CD4-positive, CD25-positive, alpha-beta regulatory T cell (primary cell): ENCODE results near the gene SAMD15. TPM values are rescaled to one million over a fixed set of nuclear protein-coding genes. Genes with fewer than 3 reads are reported as not detected.
A peak's percentile ranks its signal among the peaks of the same experiment; 100 is the strongest.
"Not testable (repeated sequence)": the region's sequence is repeated elsewhere in the genome, so short reads cannot be mapped to it uniquely, and the experiment has no call there.

Experiments
- ATAC-seq, 2 donors: fragments of 150-1000 bp; cut with Tn5 transposase; one replicate each; pipeline ENCODE4 v1.10.0; 2021; ENCODE audit warnings: low read depth in 2 of 2, moderate number of reproducible peaks in 2 of 2, moderate library complexity in 1 of 2
- DNase-seq, 3 donors: peaks; one replicate each; pipeline versions ENCODE4 v3.0.0 to v3.0.0-alpha.2; 2012 to 2022; ENCODE audit warnings: mixed read lengths in 1 of 3
- H3K27ac ChIP-seq: one replicate; pipeline ENCODE4 v1.7.0; 2013; ENCODE audit warnings: mild to moderate bottlenecking, low read length; ENCODE audit not compliant: insufficient read depth, poor library complexity, severe bottlenecking
- H3K27me3 ChIP-seq: one replicate; pipeline ENCODE4 v1.7.0; 2013; ENCODE audit warnings: low read length; ENCODE audit not compliant: control insufficient read depth, insufficient read depth
- H3K36me3 ChIP-seq: one replicate; pipeline ENCODE4 v1.7.0; 2013; ENCODE audit warnings: mild to moderate bottlenecking, low read length, moderate library complexity; ENCODE audit not compliant: control insufficient read depth, insufficient read depth
- H3K4me1 ChIP-seq: 2 replicates; pipeline ENCODE4 v1.7.0; 2013; ENCODE audit warnings: mild to moderate bottlenecking, low read length; ENCODE audit not compliant: insufficient read depth, control insufficient read depth, poor library complexity, severe bottlenecking
- H3K4me3 ChIP-seq: one replicate; pipeline ENCODE4 v1.7.0; 2013; ENCODE audit warnings: low read depth, mild to moderate bottlenecking, low read length, moderate library complexity
- H3K9me3 ChIP-seq, 2 experiments: 1 replicate in 1 of 2; 2 replicates in 1 of 2; pipeline ENCODE4 v1.7.0; 2013; ENCODE audit warnings: low read length in 2 of 2, mild to moderate bottlenecking in 1 of 2, moderate library complexity in 1 of 2; ENCODE audit not compliant: control insufficient read depth in 2 of 2
- H3K27ac Mint-ChIP-seq, 3 donors: one replicate each; pipeline ENCODE4 v1.8.0; 2020 to 2022; ENCODE audit warnings: mild to moderate bottlenecking in 3 of 3, mixed read lengths in 3 of 3, moderate library complexity in 2 of 3
- H3K27me3 Mint-ChIP-seq: one replicate; pipeline ENCODE4 v1.8.0; 2022; ENCODE audit warnings: mild to moderate bottlenecking, mixed read lengths
- H3K36me3 Mint-ChIP-seq: one replicate; pipeline ENCODE4 v1.8.0; 2020; ENCODE audit warnings: mixed read lengths
- H3K4me1 Mint-ChIP-seq, 4 donors: one replicate each; pipeline ENCODE4 v1.8.0; 2020 to 2022; ENCODE audit warnings: mixed read lengths in 4 of 4, mild to moderate bottlenecking in 1 of 4
- H3K4me3 Mint-ChIP-seq, 4 donors: one replicate each; pipeline ENCODE4 v1.8.0; 2020 to 2022; ENCODE audit warnings: mild to moderate bottlenecking in 4 of 4, mixed read lengths in 4 of 4, moderate library complexity in 3 of 4
- H3K9me3 Mint-ChIP-seq, 7 donors: one replicate each; pipeline ENCODE4 v1.8.0; 2020 to 2022; ENCODE audit warnings: mixed read lengths in 7 of 7, mild to moderate bottlenecking in 3 of 7, moderate library complexity in 2 of 7
- polyA plus RNA-seq, 4 donors: library from polyadenylated mRNA; unstranded; fragments of 300-500 nt; fragmentation: Illumina TruSeq; gene quantifications; one replicate each; pipeline ENCODE4 v1.2.3, GENCODE V29; 2021
- total RNA-seq: library from RNA; stranded (reverse); gene quantifications from one replicate; pipeline ENCODE4 v1.2.3, GENCODE V29; 2022

Gene SAMD15
- total RNA-seq (0.42 TPM), polyA plus RNA-seq (not detected)

DNA sequence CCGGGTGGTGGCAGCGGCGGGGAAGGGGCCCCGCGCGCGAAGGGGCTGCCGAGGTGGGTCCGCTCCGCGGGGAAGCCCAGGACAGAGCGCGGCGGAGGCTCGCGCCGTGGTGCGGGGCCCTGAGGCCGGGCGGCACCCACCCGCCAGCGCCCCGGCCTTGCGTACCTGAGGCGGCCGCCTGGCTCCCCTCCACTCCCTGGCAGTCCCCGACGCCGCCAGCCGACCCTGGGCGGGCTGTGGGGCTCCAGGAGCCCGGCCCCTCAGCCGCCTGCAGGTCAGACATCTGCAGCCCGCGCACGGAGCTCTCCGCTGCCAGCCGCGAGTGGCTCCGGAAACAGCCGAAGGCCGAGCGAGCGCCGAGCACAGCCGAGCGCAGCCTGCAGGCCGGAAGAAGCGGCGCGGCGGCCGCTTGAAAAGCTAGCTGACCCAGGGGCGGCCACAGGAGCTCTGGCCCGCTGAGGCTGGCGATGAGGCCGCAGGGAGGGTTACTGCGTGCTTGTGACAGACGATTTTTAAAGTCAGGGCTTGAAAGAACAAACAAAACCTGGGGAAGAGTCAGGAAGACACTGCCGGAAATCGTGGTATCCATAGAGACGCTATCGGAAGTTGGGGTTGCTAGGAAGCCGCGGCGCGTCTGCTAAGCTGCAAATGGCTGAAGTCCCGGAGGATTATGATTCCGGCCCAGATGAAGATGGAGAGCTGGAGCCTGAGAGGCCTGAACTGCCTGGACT lies at the start of gene SAMD15, which contains the start of gene TMED8:
SAMD15 (plus strand) TSS at position 609 of the 731 bp plus-strand sequence; CDS start at position 649, 40 bp downstream.
TMED8 (minus strand) TSS at position 324 of the 731 bp plus-strand sequence; CDS start at position 283, 41 bp downstream.
- no peaks in the 10 kb centered on the region for H3K9me3 Mint-ChIP-seq
- H3K27me3 ChIP-seq = no peaks in the 10 kb centered on the region
- no peaks in the 10 kb centered on the region for H3K9me3 ChIP-seq
- peak; percentile 95 for ATAC-seq
- peak; percentile 82 to 89 (median 86) for DNase-seq
- H3K27me3 Mint-ChIP-seq = no peaks in the 10 kb centered on the region
- H3K27ac Mint-ChIP-seq = peak within 1 kb of the TSS; percentile 57 to 78 (median 75)
- H3K4me1 ChIP-seq = peaks cover 16% of the 10 kb centered on the region
- peak within 1 kb of the TSS; percentile 90 to 98 (median 92) for H3K4me3 Mint-ChIP-seq
- peak within 1 kb of the TSS; percentile 83 for H3K27ac ChIP-seq
- H3K36me3 Mint-ChIP-seq = peaks cover 12% of the 10 kb centered on the region
- peak within 1 kb of the TSS; percentile 90 for H3K4me3 ChIP-seq
- H3K36me3 ChIP-seq = no peaks in the 10 kb centered on the region
- H3K4me1 Mint-ChIP-seq = peaks cover 31 to 44% (median 35%) of the 10 kb centered on the region in 4 donors

DNA sequence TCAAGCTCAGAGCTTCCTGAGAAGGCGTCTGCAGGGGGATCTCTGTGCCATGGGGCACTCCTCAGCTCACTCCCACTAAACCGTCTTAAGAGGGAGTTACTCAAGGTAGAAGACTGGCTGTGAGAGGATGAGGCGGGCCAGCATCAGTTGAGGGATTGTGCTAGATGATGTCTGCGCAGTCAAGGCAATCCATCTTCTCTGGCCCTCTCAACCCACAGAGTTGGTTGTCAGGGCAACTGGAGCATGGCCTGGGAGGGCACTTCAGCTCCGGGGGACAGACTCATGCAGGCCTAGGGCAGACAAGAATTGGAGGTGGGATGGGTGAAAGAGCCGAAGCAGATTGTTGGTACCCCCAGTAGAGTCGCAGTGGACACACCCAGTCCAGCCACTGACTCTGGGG lies 47.3 kb upstream of the SAMD15 start:
- no peaks in the 10 kb centered on the region for H3K9me3 ChIP-seq
- peaks cover 0 to 5% (median 0%) of the 10 kb centered on the region in 7 donors for H3K9me3 Mint-ChIP-seq
- DNase-seq (no peak), ATAC-seq (no peak)
- no peaks in the 10 kb centered on the region for H3K27me3 ChIP-seq
- no peaks in the 10 kb centered on the region for H3K27me3 Mint-ChIP-seq
- peak overlapping the region in 1 of 3 donors; percentile 25 for H3K27ac Mint-ChIP-seq
- no peak overlapping the region for H3K27ac ChIP-seq
- H3K4me1 Mint-ChIP-seq = peaks cover 0 to 5% (median 0%) of the 10 kb centered on the region in 4 donors
- peaks cover 3% of the 10 kb centered on the region for H3K36me3 Mint-ChIP-seq
- no peak overlapping the region for H3K4me3 ChIP-seq
- H3K4me1 ChIP-seq = no peaks in the 10 kb centered on the region
- no peak overlapping the region for H3K4me3 Mint-ChIP-seq
- no peaks in the 10 kb centered on the region for H3K36me3 ChIP-seq

DNA sequence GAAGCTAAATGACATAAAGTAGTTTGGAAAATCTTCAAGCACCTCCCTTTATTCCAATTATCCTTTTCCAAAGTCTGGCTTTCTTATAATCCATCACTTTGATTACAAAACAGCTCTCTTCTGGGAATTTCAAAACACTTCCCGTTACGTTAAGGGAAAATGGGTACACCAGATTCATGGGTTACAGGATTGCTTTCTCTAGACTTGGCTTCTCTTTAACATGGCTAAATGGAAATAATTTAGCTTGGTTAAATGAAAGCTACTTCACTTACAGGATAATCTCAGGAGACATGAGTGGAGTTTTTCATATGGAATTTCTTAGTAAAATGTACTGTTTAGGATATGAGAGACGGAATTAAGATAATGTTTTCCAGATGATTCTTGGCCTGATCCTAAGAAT lies 41.6 kb upstream of the SAMD15 start:
- no peaks in the 10 kb centered on the region for H3K27me3 Mint-ChIP-seq
- Histone ChIP-seq H3K36me3 (peaks cover 9% of the 10 kb centered on the region), H3K4me1 (no peaks in the 10 kb centered on the region), H3K27ac (no peak overlapping the region), H3K27me3 (no peaks in the 10 kb centered on the region), H3K4me3 (no peak overlapping the region), H3K9me3 (no peaks in the 10 kb centered on the region)
- H3K9me3 Mint-ChIP-seq = peaks cover 0 to 5% (median 0%) of the 10 kb centered on the region in 7 donors
- H3K36me3 Mint-ChIP-seq = peaks cover 9% of the 10 kb centered on the region
- ATAC-seq = no peak
- H3K27ac Mint-ChIP-seq = peak overlapping the region in 1 of 3 donors; percentile 79
- DNase-seq = no peak
- H3K4me3 Mint-ChIP-seq = no peak overlapping the region
- H3K4me1 Mint-ChIP-seq = peaks cover 0 to 2% (median 1%) of the 10 kb centered on the region in 4 donors

DNA sequence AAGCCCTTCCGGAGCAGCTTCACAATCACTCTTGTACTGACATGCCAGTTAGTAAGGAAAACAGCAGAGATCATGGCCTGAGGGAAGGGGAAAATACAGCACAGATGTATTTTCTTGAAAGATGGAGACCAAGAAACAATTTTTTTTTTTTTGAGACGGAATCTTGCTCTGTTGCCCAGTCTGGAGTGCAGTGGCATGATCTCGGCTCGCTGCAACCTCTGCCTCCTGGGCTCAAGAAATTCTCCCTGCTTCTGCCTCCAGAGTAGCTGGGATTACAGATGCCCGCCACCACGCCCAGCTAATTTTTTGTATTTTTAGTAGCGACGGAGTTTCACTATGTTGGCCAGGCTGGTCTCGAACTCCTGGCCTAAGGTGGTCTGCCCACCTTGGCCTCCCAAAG lies 39.9 kb upstream of the SAMD15 start:
- not testable (repeated sequence) for H3K27me3 Mint-ChIP-seq, H3K4me3 Mint-ChIP-seq, DNase-seq, H3K9me3 Mint-ChIP-seq, H3K4me3 ChIP-seq, H3K27ac ChIP-seq, H3K4me1 Mint-ChIP-seq, ATAC-seq, H3K27me3 ChIP-seq, H3K4me1 ChIP-seq, H3K9me3 ChIP-seq
- H3K36me3 ChIP-seq = peaks cover 25% of the 10 kb centered on the region
- Mint-ChIP-seq H3K27ac (peak overlapping the region in 1 of 3 donors; percentile 41), H3K36me3 (peaks cover 11% of the 10 kb centered on the region)

DNA sequence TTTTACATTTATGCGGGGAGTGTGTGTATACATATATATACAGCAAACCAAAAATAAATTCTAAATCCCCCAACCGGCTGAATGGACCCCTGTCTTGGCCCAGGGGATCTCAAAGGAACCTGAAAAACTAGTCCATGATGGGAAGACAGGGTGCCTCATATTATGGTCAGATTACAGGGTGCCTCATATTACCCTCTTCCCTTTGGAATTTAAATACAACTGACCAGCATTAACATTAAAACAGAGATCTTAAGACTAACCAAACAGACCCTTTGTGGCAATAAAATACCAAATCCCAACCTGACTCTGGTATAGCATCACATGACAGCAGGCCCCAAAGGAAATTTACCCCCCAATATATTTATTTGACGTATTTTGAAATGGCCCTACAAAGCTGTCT lies 39.3 kb upstream of the SAMD15 start:
- no peaks in the 10 kb centered on the region for H3K9me3 Mint-ChIP-seq
- no peak for ATAC-seq
- H3K4me3 Mint-ChIP-seq = no peak overlapping the region
- Histone ChIP-seq H3K9me3 (no peaks in the 10 kb centered on the region), H3K27ac (no peak overlapping the region), H3K4me3 (no peak overlapping the region), H3K27me3 (no peaks in the 10 kb centered on the region), H3K36me3 (peaks cover 29% of the 10 kb centered on the region), H3K4me1 (no peaks in the 10 kb centered on the region)
- no peak for DNase-seq
- peaks cover 0 to 2% (median 1%) of the 10 kb centered on the region in 4 donors for H3K4me1 Mint-ChIP-seq
- no peaks in the 10 kb centered on the region for H3K27me3 Mint-ChIP-seq
- H3K27ac Mint-ChIP-seq = peak overlapping the region in 1 of 3 donors; percentile 41
- H3K36me3 Mint-ChIP-seq = peaks cover 17% of the 10 kb centered on the region

DNA sequence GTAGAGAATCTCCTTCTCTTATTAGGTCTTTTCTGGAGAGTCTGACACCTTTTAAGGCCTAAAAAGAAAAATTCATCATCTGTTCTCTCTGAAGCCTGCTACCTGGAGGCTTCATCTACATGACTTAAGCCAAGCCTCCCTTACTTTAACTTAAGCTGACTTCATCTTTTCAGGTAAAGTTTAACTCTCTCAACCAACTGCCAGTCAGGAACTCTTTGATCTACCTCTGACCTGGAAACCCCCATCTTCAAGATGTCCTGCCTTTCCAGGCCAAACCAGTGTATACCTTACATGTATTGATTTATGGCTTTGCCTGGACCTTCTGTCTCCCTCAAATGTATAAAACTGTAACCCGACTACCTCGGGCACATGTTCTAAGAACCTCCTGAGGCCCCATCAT lies 38.9 kb upstream of the SAMD15 start:
- Histone ChIP-seq H3K9me3 (no peaks in the 10 kb centered on the region), H3K4me3 (no peak overlapping the region), H3K27ac (no peak overlapping the region), H3K4me1 (no peaks in the 10 kb centered on the region), H3K27me3 (no peaks in the 10 kb centered on the region), H3K36me3 (peaks cover 33% of the 10 kb centered on the region)
- Mint-ChIP-seq H3K27me3 (no peaks in the 10 kb centered on the region), H3K4me1 (peaks cover 0 to 2% (median 1%) of the 10 kb centered on the region in 4 donors), H3K9me3 (no peaks in the 10 kb centered on the region), H3K36me3 (peaks cover 21% of the 10 kb centered on the region), H3K4me3 (no peak overlapping the region), H3K27ac (peak overlapping the region in 1 of 3 donors; percentile 15)
- DNase-seq = no peak
- no peak for ATAC-seq

DNA sequence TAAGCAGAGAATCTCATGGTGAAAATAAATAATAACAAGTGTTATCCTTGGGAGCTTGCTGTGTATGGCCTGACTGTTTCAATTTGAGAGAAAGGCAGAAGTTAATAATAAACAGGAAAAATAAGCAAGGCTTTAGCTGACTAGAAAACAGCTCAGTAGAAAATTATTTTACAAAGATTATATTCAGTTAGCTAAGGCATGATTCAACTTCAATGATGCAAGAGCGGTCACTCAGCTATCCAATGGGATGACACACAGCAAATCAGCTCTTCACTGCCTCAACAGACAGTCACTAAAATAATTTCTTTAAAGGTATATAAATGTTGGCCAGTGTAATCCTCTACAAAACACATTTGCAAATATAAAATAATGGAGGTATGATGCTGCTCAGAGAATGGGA lies 37.8 kb upstream of the SAMD15 start:
- Histone ChIP-seq H3K27me3 (no peaks in the 10 kb centered on the region), H3K4me1 (no peaks in the 10 kb centered on the region), H3K9me3 (no peaks in the 10 kb centered on the region), H3K27ac (no peak overlapping the region), H3K36me3 (peaks cover 40% of the 10 kb centered on the region), H3K4me3 (no peak overlapping the region)
- H3K9me3 Mint-ChIP-seq = no peaks in the 10 kb centered on the region
- H3K27ac Mint-ChIP-seq = peak overlapping the region in 1 of 3 donors; percentile 26
- DNase-seq (no peak), ATAC-seq (no peak)
- H3K36me3 Mint-ChIP-seq = peaks cover 28% of the 10 kb centered on the region
- H3K4me1 Mint-ChIP-seq = peaks cover 2 to 5% (median 3%) of the 10 kb centered on the region in 4 donors
- H3K27me3 Mint-ChIP-seq = no peaks in the 10 kb centered on the region
- H3K4me3 Mint-ChIP-seq = no peak overlapping the region

DNA sequence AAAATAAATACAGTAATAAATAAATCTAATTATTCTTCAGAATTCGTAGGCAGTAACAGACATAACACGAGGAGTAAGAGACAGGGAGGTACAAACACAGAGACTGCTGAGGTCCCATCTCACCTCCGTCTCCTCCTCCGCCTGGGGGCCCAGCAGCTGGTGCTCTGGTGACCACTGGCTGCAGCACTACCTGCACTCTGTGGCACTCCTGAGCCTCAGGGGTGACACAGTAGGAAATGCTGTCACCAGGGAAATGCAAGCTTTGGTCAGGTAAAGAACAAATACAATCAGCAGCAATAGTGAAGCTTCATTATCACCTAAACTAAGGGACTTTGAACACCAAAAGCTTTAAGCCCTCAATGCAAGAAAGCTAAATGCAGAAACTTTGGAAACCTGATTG lies 36.8 kb upstream of the SAMD15 start:
- DNase-seq = no peak
- Histone ChIP-seq H3K27me3 (no peaks in the 10 kb centered on the region), H3K4me1 (no peaks in the 10 kb centered on the region), H3K9me3 (no peaks in the 10 kb centered on the region), H3K27ac (no peak overlapping the region), H3K4me3 (no peak overlapping the region), H3K36me3 (peaks cover 40% of the 10 kb centered on the region)
- no peak for ATAC-seq
- Mint-ChIP-seq H3K27ac (no peak overlapping the region), H3K9me3 (no peaks in the 10 kb centered on the region), H3K4me3 (no peak overlapping the region), H3K4me1 (peaks cover 2 to 5% (median 3%) of the 10 kb centered on the region in 4 donors), H3K36me3 (peaks cover 28% of the 10 kb centered on the region), H3K27me3 (no peaks in the 10 kb centered on the region)
